DOHH2 (cell line): Measurements from ENCODE around the gene NOTCH2NLA.
"Not testable (repeated sequence)": the region's sequence is repeated elsewhere in the genome, so short reads cannot be mapped to it uniquely, and the experiment has no call there.

Source experiments
- H3F3A ChIP-seq: fragments of 200-600 bp; sonication (generic), shearing (Covaris generic); 2 replicates; pipeline ENCODE4 v1.6.0; 2016; ENCODE audit warnings: antibody characterized with exemption, mild to moderate bottlenecking; ENCODE audit not compliant: control insufficient read depth, insufficient read depth
- H3K27ac ChIP-seq: fragments of 200-600 bp; sonication (generic); 2 replicates; pipeline ENCODE4 v1.5.1; 2014; ENCODE audit warnings: low read depth, mild to moderate bottlenecking, low read length, moderate library complexity
- H3K27me3 ChIP-seq: fragments of 200-600 bp; sonication (generic); 2 replicates; pipeline ENCODE4 v1.6.1; 2014; ENCODE audit warnings: mild to moderate bottlenecking, low read length, mixed read lengths; ENCODE audit not compliant: control insufficient read depth
- H3K36me3 ChIP-seq: fragments of 200-600 bp; sonication (generic); 2 replicates; pipeline ENCODE4 v1.6.1; 2014; ENCODE audit warnings: mild to moderate bottlenecking, low read length, moderate library complexity, mixed read lengths; ENCODE audit not compliant: control insufficient read depth
- H3K4me1 ChIP-seq: fragments of 200-600 bp; sonication (generic); 2 replicates; pipeline ENCODE4 v1.6.1; 2014; ENCODE audit warnings: mild to moderate bottlenecking, low read length, mixed read lengths; ENCODE audit not compliant: control insufficient read depth
- H3K4me2 ChIP-seq: fragments of 200-600 bp; sonication (generic); 2 replicates; pipeline ENCODE4 v1.6.0; 2014; ENCODE audit warnings: mild to moderate bottlenecking, low read length, moderate library complexity
- H3K4me3 ChIP-seq: fragments of 200-600 bp; sonication (generic); 2 replicates; pipeline ENCODE4 v1.5.1; 2014; ENCODE audit warnings: mild to moderate bottlenecking, low read length, mixed read lengths
- H3K79me2 ChIP-seq: fragments of 200-600 bp; sonication (generic); 2 replicates; pipeline ENCODE4 v1.6.1; 2014; ENCODE audit warnings: mild to moderate bottlenecking, low read length, mixed read lengths; ENCODE audit not compliant: control insufficient read depth
- H3K9me2 ChIP-seq: fragments of 200-600 bp; sonication (generic); replicated peaks from 2 replicates; pipeline ENCODE4 v1.6.1; 2014; ENCODE audit warnings: mild to moderate bottlenecking, low read length, mixed read lengths; ENCODE audit not compliant: control insufficient read depth
- H3K9me3 ChIP-seq: fragments of 200-600 bp; sonication (generic); 2 replicates; pipeline ENCODE4 v1.6.1; 2014; ENCODE audit warnings: antibody characterized with exemption, low read length, mixed read lengths; ENCODE audit not compliant: control insufficient read depth, insufficient read depth
- H4K20me1 ChIP-seq: fragments of 200-600 bp; sonication (generic); 2 replicates; pipeline ENCODE4 v1.6.0; 2014; ENCODE audit warnings: low read depth, mild to moderate bottlenecking, antibody characterized with exemption, low read length, moderate library complexity; ENCODE audit not compliant: control insufficient read depth, insufficient read depth

Gene NOTCH2NLA

DNA sequence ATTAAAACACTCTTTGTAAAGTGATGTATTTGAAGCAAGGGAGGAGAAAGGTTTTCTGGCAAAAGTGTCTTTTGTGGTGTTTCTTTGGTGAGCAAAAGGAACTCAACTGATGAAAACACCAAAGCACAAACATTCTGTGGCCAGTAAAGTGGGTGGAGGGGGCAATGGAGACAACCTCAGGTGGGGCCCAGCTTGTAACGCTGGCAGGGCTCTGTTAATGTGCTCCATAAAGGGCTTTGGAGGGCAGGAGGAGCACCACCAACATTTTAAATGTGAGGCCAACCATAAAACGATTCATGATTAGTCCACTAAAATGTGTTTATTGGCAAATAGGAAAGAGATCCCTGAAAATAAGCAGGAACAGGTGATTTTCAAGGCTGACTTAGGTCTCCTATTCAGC, 7.8 kb upstream of the NOTCH2NLA start:
- H3K27ac ChIP-seq, H3K9me3 ChIP-seq, H3K4me2 ChIP-seq, H3K79me2 ChIP-seq, H3K9me2 ChIP-seq, H3K36me3 ChIP-seq, H3K4me3 ChIP-seq, H3K27me3 ChIP-seq, H4K20me1 ChIP-seq, H3K4me1 ChIP-seq, H3F3A ChIP-seq: not testable (repeated sequence)

GRCh38 chr1:146236026-146236601, 7.3 kb upstream of the NOTCH2NLA start:
- H3K4me2 ChIP-seq, H3K4me3 ChIP-seq, H3K9me3 ChIP-seq, H3K9me2 ChIP-seq, H4K20me1 ChIP-seq, H3K27ac ChIP-seq, H3K36me3 ChIP-seq, H3K79me2 ChIP-seq, H3K4me1 ChIP-seq, H3K27me3 ChIP-seq, H3F3A ChIP-seq: not testable (repeated sequence)

DNA sequence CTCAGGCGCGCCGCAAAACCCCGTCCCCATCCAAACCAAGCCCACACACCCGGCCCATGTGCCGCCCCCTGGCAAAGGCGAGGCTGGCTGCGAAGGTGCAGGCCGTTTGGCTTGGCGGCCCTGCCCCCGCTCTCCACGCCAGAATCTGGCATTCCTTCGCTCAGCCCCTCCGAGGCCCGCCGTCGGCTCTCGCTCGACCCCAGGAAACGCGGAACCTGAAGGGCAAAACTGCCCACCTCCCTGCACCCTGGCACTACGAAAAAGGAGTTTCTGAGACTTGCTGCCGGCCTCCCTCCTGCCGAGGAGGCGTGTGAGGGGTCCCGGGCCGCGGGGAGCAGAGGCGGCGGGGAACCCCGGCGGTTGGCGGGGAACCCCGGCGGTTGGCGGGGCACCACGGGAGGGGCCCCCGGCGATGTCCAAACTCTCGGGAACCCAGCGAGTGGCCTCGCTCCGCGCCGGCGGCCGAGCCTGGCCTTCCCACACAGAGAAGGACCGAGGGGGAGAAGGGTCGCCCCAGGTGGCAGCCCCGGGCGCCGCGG, 608 bp downstream of the NOTCH2NLA start:
- not testable (repeated sequence) for H3F3A ChIP-seq, H4K20me1 ChIP-seq, H3K4me1 ChIP-seq, H3K79me2 ChIP-seq, H3K9me3 ChIP-seq, H3K27me3 ChIP-seq, H3K27ac ChIP-seq, H3K9me2 ChIP-seq, H3K36me3 ChIP-seq
- H3K4me3 ChIP-seq = peak overlapping the region; percentile 58
- H3K4me2 ChIP-seq = peak overlapping the region; percentile 51; the same call in 1 of the 2 replicates

DNA sequence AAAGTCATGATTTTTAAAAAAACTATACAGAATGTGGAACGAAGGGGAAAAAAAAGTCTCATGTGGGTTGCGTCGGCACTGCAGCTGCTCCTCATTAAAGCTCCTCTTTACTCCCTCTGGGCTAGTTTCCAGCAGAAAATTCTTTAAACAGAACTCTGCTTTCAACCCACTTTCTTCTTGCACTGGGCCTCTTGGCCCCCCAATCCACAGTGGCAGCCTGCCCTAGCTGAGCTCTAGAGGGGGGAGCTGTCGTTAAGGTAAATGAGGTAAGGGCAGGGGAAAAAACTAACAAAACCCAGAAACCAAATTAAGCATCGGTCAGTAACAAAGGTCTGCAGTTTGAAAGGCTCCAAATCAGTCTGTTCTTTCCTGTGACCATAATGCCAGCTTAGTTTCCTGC, 54.3 kb downstream of the NOTCH2NLA start:
- H3K4me1 ChIP-seq, H3K9me3 ChIP-seq, H4K20me1 ChIP-seq, H3K27ac ChIP-seq, H3K4me3 ChIP-seq, H3K79me2 ChIP-seq, H3K27me3 ChIP-seq, H3K9me2 ChIP-seq, H3F3A ChIP-seq, H3K4me2 ChIP-seq, H3K36me3 ChIP-seq: not testable (repeated sequence)

DNA sequence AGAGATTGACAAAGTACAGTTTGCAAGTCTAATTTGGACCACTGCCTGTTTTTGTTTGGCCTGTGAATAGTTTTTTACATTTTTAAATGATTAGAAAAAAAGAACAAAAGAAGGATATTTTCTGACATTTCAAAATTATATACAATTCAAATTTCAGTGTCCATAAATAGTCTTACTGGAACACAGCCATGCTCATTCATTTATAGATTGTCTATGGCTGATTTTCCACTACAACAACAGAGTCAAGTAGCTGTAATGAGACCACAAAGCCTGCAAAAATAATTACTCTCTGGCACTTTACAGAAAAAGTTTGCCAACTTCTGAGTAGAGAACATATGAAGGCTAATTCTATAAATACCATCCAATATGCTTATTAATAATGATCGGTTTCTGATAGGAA, 61.1 kb downstream of the NOTCH2NLA start:
- not testable (repeated sequence) for H3K9me3 ChIP-seq, H3K27me3 ChIP-seq, H3K27ac ChIP-seq, H3K9me2 ChIP-seq, H3K36me3 ChIP-seq, H3K4me3 ChIP-seq, H3K4me1 ChIP-seq, H3F3A ChIP-seq, H3K4me2 ChIP-seq, H4K20me1 ChIP-seq, H3K79me2 ChIP-seq

GRCh38 chr1:146167273-146167672, 61.5 kb downstream of the NOTCH2NLA start:
- H3K36me3 ChIP-seq, H3K4me1 ChIP-seq, H3K9me3 ChIP-seq, H3K4me2 ChIP-seq, H3K4me3 ChIP-seq, H3K27ac ChIP-seq, H3K27me3 ChIP-seq, H4K20me1 ChIP-seq, H3F3A ChIP-seq, H3K79me2 ChIP-seq, H3K9me2 ChIP-seq: not testable (repeated sequence)

GRCh38 chr1:146144465-146144864, 84.4 kb downstream of the NOTCH2NLA start, which contains the start of gene NBPF10:
Gene NBPF10, minus strand, starts transcription at chr1:146144804. Its CDS starts 35 bp downstream, at chr1:146144769.
- not testable (repeated sequence) for H3K79me2 ChIP-seq, H4K20me1 ChIP-seq, H3K4me2 ChIP-seq, H3K27me3 ChIP-seq, H3F3A ChIP-seq, H3K36me3 ChIP-seq, H3K9me3 ChIP-seq, H3K27ac ChIP-seq, H3K9me2 ChIP-seq, H3K4me3 ChIP-seq, H3K4me1 ChIP-seq
